ENCODE measurements around the gene CABLES2. TPM values are rescaled to one million over a fixed set of nuclear protein-coding genes. Genes with fewer than 3 reads are reported as not detected.

Gene CABLES2
- total and polyA plus RNA-seq, 2 donors (not counting 3 experiments of a cell fraction or from before 2014, with no cell fraction given) = 7.8 to 9.9 TPM

DNA sequence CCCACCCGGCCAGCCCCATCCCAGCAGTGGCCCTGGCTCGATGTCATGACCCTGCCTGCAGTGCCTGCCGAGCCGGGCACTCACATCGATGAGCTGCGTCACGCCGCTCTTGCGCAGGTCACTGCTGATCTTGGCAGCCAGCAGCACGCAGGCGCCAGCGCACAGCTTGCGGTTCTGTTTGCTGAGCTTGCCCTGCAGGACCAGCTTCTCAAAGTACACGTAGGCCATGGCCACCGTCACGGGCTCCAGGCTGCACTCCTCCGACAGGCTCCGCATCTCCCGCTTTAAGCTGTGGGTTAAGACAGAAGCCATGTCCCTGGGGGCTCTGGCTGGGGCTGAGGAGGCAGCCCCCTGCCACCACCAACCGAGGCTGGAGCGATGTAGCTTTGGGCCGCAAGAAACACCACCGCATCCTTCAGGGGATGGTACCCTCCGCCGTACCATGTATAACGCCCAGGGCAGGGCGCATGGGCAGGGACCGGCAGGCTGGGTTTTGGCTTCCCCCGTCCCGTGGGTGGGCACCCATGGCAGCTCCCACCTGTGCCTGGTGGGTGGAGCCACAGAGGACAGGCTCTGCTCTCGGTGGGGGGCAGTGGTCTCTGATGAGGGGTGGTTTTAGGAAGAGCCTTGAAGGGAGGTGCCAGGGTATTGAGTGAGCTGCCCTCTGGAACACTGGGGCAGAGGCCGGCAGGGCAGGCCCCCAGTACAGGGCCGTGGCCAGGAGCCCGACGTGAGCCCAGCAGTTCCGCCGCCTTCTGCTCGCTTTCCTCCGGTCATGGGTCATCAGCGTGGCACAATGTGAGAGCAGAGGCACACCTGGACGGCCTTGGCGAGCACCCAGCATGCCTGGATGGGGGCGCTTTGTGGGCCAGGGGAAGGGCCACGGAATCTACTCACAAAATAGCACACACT, 15.7 kb downstream of the CABLES2 start:
- H3K4me3 ChIP-seq (replicated peaks in 1 of 3; ENCODE audit: insufficient read depth in 1 of 3, low read depth in 1 of 3, low read length in 3 of 3) = no peak overlapping the region
- DNase-seq (ENCODE audit: low read depth, low spot score) = no peak
- H3K27me3 ChIP-seq (ENCODE audit: control insufficient read depth in 2 of 2, insufficient read depth in 2 of 2, low read length in 2 of 2) = no peaks in the 10 kb centered on the region
- peaks cover 29% of the 10 kb centered on the region for H3K79me2 ChIP-seq (ENCODE audit: control insufficient read depth, insufficient read depth, low read length)
- intact Hi-C loops (cut with micrococcal nuclease) (no loop called here), dilution Hi-C loops (cut with MboI; ENCODE audit: extremely low pct_ligation_motif_present, low sequenced_read_pairs) (no loop called here)
- no TSS peak for BruUV-seq (replicated peaks)
- ChIA-PET CTCF (interaction anchor here (0.8 to 1.1 kb wide), 2 partner anchors 16 to 89 kb away, joined by 3 to 4 read pairs; no protein-coding TSS in a partner anchor), POLR2A (no interaction called here)
- no peak overlapping the region for H3K9ac ChIP-seq (replicated peaks; ENCODE audit: extremely low read depth, insufficient read depth, low read length)
- no peak overlapping the region for H3K27ac ChIP-seq (ENCODE audit: insufficient read depth, low read depth, low read length)
- H4K20me1 ChIP-seq (replicated peaks; ENCODE audit: control insufficient read depth, extremely low read depth, insufficient read depth, low read length) = no peaks in the 10 kb centered on the region
- no peaks in the 10 kb centered on the region for H3K9me3 ChIP-seq (replicated peaks; ENCODE audit: control insufficient read depth, insufficient read depth, low read length)
- H3K4me2 ChIP-seq (ENCODE audit: insufficient read depth, low read length) = no peak overlapping the region
- no peak for TF ChIP-seq EZH2 (IDR thresholded peaks at IDR 0.05; ENCODE audit: borderline replicate concordance, low read depth, low read length, severe bottlenecking)
- TF ChIP-seq, protein P1, sequence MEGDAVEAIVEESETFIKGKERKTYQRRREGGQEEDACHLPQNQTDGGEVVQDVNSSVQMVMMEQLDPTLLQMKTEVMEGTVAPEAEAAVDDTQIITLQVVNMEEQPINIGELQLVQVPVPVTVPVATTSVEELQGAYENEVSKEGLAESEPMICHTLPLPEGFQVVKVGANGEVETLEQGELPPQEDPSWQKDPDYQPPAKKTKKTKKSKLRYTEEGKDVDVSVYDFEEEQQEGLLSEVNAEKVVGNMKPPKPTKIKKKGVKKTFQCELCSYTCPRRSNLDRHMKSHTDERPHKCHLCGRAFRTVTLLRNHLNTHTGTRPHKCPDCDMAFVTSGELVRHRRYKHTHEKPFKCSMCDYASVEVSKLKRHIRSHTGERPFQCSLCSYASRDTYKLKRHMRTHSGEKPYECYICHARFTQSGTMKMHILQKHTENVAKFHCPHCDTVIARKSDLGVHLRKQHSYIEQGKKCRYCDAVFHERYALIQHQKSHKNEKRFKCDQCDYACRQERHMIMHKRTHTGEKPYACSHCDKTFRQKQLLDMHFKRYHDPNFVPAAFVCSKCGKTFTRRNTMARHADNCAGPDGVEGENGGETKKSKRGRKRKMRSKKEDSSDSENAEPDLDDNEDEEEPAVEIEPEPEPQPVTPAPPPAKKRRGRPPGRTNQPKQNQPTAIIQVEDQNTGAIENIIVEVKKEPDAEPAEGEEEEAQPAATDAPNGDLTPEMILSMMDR (IDR thresholded peaks at IDR 0.05; ENCODE audit: extremely low read depth in 1 of 2, insufficient read depth in 1 of 2, low read depth in 1 of 2, low read length in 2 of 2) = no peak
- TF ChIP-seq MAX (IDR thresholded peaks at IDR 0.05; ENCODE audit: insufficient read depth, insufficient read length) = no peak
- TF ChIP-seq MYC (IDR thresholded peaks at IDR 0.05; ENCODE audit: low read depth, low read length) = no peak
- TF ChIP-seq POLR2A (IDR thresholded peaks at IDR 0.05; ENCODE audit: low read depth, low read length) = no peak
- TF ChIP-seq FOS (IDR thresholded peaks at IDR 0.05; ENCODE audit: borderline replicate concordance, insufficient read depth, low read length) = no peak
- no peak for TF ChIP-seq GATA2 (IDR thresholded peaks at IDR 0.05; ENCODE audit: insufficient read depth, insufficient read length, low read depth, low read length)
- TF ChIP-seq JUN (IDR thresholded peaks at IDR 0.05; ENCODE audit: borderline replicate concordance, insufficient read depth, insufficient read length, low read depth) = no peak
- no peak for TF ChIP-seq POLR2AphosphoS5 (IDR thresholded peaks at IDR 0.05; ENCODE audit: insufficient read depth, low read depth, low read length)
- H3K9me1 ChIP-seq (replicated peaks; ENCODE audit: control insufficient read depth, extremely low read depth, insufficient read depth, low read length) = no peaks in the 10 kb centered on the region
- no peak overlapping the region for H2AFZ ChIP-seq (ENCODE audit: low read depth, low read length)
- peaks cover 15% of the 10 kb centered on the region for H3K4me1 ChIP-seq (ENCODE audit: control insufficient read depth, extremely low read depth, insufficient read depth, low read length)
- peaks cover 12 to 21% of the 10 kb centered on the region in 2 experiments for H3K36me3 ChIP-seq (ENCODE audit: control insufficient read depth in 2 of 2, extremely low read depth in 1 of 2, insufficient read depth in 2 of 2, low read length in 2 of 2)
- no peak for FAIRE-seq
